Left lung (tissue), 10 donors: Measurements from ENCODE around the gene EML6. TPM values are rescaled to one million over a fixed set of nuclear protein-coding genes. Genes with fewer than 3 reads are reported as not detected.
A peak's percentile ranks its signal among the peaks of the same experiment; 100 is the strongest.

Experiments used
- ATAC-seq: fragments of 200-7000 bp; cut with Tn5 transposase; one replicate; pipeline ENCODE4 v1.9.1; 2020; ENCODE audit warnings: moderate library complexity
- DNase-seq, 4 donors: peaks; one replicate each; pipeline ENCODE4 v3.0.0-alpha.2; 2013 to 2020
- H3K27ac ChIP-seq, 2 donors: fragments of 200-600 bp; sonication (generic) in 1 of 2; one replicate each; pipeline versions ENCODE4 v1.5.0 to v1.8.0; 2020 to 2021
- H3K27me3 ChIP-seq, 2 donors: fragments of 200-600 bp; sonication (generic) in 1 of 2; one replicate each; pipeline versions ENCODE4 v1.5.0 to v1.8.0; 2020 to 2021
- H3K36me3 ChIP-seq, 2 donors: fragments of 200-600 bp; sonication (generic) in 1 of 2; one replicate each; pipeline versions ENCODE4 v1.5.0 to v1.8.0; 2020 to 2021
- H3K4me1 ChIP-seq, 2 donors: fragments of 200-600 bp; one replicate each; pipeline ENCODE4 v1.8.0; 2021
- H3K4me3 ChIP-seq, 2 donors: fragments of 200-600 bp; sonication (generic) in 1 of 2; one replicate each; pipeline versions ENCODE4 v1.5.0 to v1.8.0; 2020 to 2021; ENCODE audit warnings: mild to moderate bottlenecking in 1 of 2
- H3K9me3 ChIP-seq, 2 donors: fragments of 200-600 bp; sonication (generic) in 1 of 2; one replicate each; pipeline versions ENCODE4 v1.5.0 to v1.8.0; 2020 to 2021
- CTCF ChIP-seq, 2 donors: fragments of 200-600 bp; sonication (generic) in 1 of 2; IDR thresholded peaks; one replicate each; pipeline versions ENCODE4 v1.5.0 to v1.8.0; 2021; ENCODE audit warnings: antibody characterized with exemption in 2 of 2
- intact Hi-C, 2 donors: fragments of 100-400 bp; cut with DNase I; formaldehyde crosslinking; loops; one replicate each; pipeline versions ENCODE4 v1.11.2 to v1.14.2; 2022
- polyA plus RNA-seq, 6 donors: library from polyadenylated mRNA; unstranded; fragments of 120-200 nt; gene quantifications; one replicate each; pipeline ENCODE4 v1.2.1, GENCODE V29; 2013; ENCODE audit not compliant: insufficient read length in 6 of 6
- total RNA-seq, 2 donors: library from RNA; stranded (reverse); fragmentation: NEBNext Ultra II Directional; extraction: Animal tissue kit (Norgen Biotek cat#: 25700); gene quantifications; one replicate each; pipeline ENCODE4 v1.2.1, GENCODE V29; 2021
- donor health status: DM: no; HTN: yes; CAD: no.
- donor health status: DM: no; HTN: no; CAD: no.

Gene EML6
- total and polyA plus RNA-seq, 8 donors: 0.73 to 2.2 (median 1.3) TPM

- Histone ChIP-seq H3K27me3 (no peaks in the 10 kb centered on the region), H3K9me3 (no peaks in the 10 kb centered on the region), H3K4me3 (no peak overlapping the region), H3K27ac (no peak overlapping the region), H3K4me1 (no peaks in the 10 kb centered on the region), H3K36me3 (no peaks in the 10 kb centered on the region)
- DNase-seq (no peak), ATAC-seq (no peak)
- no peak for TF ChIP-seq CTCF (IDR thresholded peaks at IDR 0.05)
- intact Hi-C loops: no loop called here
These were observed 204.5 kb downstream of the EML6 start for GRCh38 chr2:54927751-54928615.

GRCh38 chr2:54928719-54929118, 205.3 kb downstream of the EML6 start:
- Histone ChIP-seq H3K9me3 (no peaks in the 10 kb centered on the region), H3K27me3 (no peaks in the 10 kb centered on the region), H3K27ac (no peak overlapping the region), H3K4me1 (no peaks in the 10 kb centered on the region), H3K4me3 (no peak overlapping the region), H3K36me3 (no peaks in the 10 kb centered on the region)
- DNase-seq (no peak), ATAC-seq (no peak)
- TF ChIP-seq CTCF (IDR thresholded peaks at IDR 0.05): no peak
- intact Hi-C loops: no loop called here

GRCh38 chr2:54931473-54931872, 208.0 kb downstream of the EML6 start:
- H3K4me1 ChIP-seq: no peaks in the 10 kb centered on the region

GRCh38 chr2:54935389-54935788, 211.9 kb downstream of the EML6 start:
- no peaks in the 10 kb centered on the region for H3K4me1 ChIP-seq
- H3K27ac ChIP-seq: no peak overlapping the region
- TF ChIP-seq CTCF (IDR thresholded peaks at IDR 0.05): no peak
- H3K36me3 ChIP-seq: no peaks in the 10 kb centered on the region
- intact Hi-C loops: no loop called here
- DNase-seq (no peak), ATAC-seq (no peak)
- H3K4me3 ChIP-seq: no peak overlapping the region
- H3K9me3 ChIP-seq: peaks cover 0 to 17% of the 10 kb centered on the region in 2 donors
- H3K27me3 ChIP-seq: no peaks in the 10 kb centered on the region

More at GRCh38 chr2:54931473-54931872, 208.0 kb downstream of the EML6 start:
- Histone ChIP-seq H3K9me3 (no peaks in the 10 kb centered on the region), H3K4me3 (no peak overlapping the region), H3K27me3 (no peaks in the 10 kb centered on the region), H3K27ac (no peak overlapping the region), H3K36me3 (no peaks in the 10 kb centered on the region)
- peak; percentile 31 for ATAC-seq
- TF ChIP-seq CTCF (IDR thresholded peaks at IDR 0.05): no peak
- intact Hi-C loops: no loop called here
- no peak for DNase-seq

GRCh38 chr2:54936766-54937165, 213.3 kb downstream of the EML6 start:
- Histone ChIP-seq H3K27ac (no peak overlapping the region), H3K4me1 (no peaks in the 10 kb centered on the region), H3K36me3 (no peaks in the 10 kb centered on the region), H3K27me3 (no peaks in the 10 kb centered on the region), H3K4me3 (no peak overlapping the region), H3K9me3 (peaks cover 0 to 17% of the 10 kb centered on the region in 2 donors)
- DNase-seq (no peak), ATAC-seq (no peak)
- no peak for TF ChIP-seq CTCF (IDR thresholded peaks at IDR 0.05)
- intact Hi-C loops: no loop called here
